ENCODE results near the gene SEMA4G. TPM values are rescaled to one million over a fixed set of nuclear protein-coding genes. Genes with fewer than 3 reads are reported as not detected.
A peak's percentile ranks its signal among the peaks of the same experiment; 100 is the strongest.

SEMA4G gene
- total and polyA plus RNA-seq, 2 of the 13 experiments (the other 11 are each of a cell fraction or from before 2014, with no cell fraction given) = 46.2 to 207 TPM

DNA sequence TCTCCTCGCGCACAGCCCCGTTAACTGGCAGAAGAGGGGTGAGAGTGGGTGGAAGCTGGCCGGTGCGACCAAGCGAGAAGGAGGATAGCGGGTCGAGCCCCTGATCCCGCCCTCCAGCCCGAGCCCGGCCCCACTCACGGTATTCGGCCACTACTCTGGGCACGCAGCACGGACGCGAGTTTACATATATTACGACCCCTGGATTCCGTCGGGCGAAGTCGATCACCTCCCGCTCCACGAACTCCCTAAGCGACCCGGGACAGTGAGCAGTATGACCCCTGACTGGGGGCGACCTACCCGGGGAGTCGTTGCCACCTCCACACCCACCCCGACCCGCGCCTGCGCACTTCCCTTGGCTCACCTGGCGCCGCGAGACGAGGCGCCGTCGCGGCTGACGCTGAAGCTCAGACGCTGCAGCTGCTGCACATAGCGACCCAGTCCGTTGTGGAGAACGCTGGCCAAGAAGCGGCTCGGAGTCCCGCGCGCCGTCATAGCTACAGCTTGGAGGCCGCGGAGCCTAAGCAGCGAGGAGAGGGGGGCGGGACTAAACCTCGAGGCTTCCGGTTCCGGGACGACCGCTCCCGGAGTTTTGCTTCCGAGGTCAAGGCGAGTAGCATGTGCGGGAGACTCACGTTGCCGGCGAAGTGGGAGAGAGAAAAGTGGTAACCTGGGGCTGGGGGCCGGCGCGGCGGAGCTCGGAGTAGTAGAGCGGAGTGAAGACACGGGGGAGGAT is 17.8 kb downstream of the SEMA4G start, which contains the start of the genes MRPL43 and TWNK (continued):
- TF ChIP-seq, protein P1, sequence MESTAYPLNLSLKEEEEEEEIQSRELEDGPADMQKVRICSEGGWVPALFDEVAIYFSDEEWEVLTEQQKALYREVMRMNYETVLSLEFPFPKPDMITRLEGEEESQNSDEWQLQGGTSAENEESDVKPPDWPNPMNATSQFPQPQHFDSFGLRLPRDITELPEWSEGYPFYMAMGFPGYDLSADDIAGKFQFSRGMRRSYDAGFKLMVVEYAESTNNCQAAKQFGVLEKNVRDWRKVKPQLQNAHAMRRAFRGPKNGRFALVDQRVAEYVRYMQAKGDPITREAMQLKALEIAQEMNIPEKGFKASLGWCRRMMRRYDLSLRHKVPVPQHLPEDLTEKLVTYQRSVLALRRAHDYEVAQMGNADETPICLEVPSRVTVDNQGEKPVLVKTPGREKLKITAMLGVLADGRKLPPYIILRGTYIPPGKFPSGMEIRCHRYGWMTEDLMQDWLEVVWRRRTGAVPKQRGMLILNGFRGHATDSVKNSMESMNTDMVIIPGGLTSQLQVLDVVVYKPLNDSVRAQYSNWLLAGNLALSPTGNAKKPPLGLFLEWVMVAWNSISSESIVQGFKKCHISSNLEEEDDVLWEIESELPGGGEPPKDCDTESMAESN (CRISPR knock-in tag; conservative IDR thresholded peaks at IDR 0.05) = peak; percentile 50; the same call in 1 of the 2 replicates
- TF ChIP-seq, protein P2, sequence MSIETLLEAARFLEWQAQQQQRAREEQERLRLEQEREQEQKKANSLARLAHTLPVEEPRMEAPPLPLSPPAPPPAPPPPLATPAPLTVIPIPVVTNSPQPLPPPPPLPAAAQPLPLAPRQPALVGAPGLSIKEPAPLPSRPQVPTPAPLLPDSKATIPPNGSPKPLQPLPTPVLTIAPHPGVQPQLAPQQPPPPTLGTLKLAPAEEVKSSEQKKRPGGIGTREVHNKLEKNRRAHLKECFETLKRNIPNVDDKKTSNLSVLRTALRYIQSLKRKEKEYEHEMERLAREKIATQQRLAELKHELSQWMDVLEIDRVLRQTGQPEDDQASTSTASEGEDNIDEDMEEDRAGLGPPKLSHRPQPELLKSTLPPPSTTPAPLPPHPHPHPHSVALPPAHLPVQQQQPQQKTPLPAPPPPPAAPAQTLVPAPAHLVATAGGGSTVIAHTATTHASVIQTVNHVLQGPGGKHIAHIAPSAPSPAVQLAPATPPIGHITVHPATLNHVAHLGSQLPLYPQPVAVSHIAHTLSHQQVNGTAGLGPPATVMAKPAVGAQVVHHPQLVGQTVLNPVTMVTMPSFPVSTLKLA (IDR thresholded peaks at IDR 0.05) = peak; percentile 90
- TF ChIP-seq ZNF441 (CRISPR knock-in tag; IDR thresholded peaks at IDR 0.05; ENCODE audit: borderline replicate concordance) (0 out of 2 replicates have a peak, but pooled peaks have one; percentile 15), ZNF562 (CRISPR knock-in tag; IDR thresholded peaks at IDR 0.05; ENCODE audit: borderline replicate concordance) (no peak), ZNF570 (CRISPR knock-in tag; IDR thresholded peaks at IDR 0.05; ENCODE audit: borderline replicate concordance) (no peak), ZZZ3 (CRISPR knock-in tag; IDR thresholded peaks at IDR 0.05; ENCODE audit: borderline replicate concordance) (no peak; the same call in 1 of the 2 replicates), MYNN (CRISPR knock-in tag; IDR thresholded peaks at IDR 0.05; ENCODE audit: low read depth) (0 out of 2 replicates have a peak, but pooled peaks have one; percentile 34), RCOR2 (CRISPR knock-in tag; IDR thresholded peaks at IDR 0.05) (no peak), ZNF101 (CRISPR knock-in tag; IDR thresholded peaks at IDR 0.05; ENCODE audit: borderline replicate concordance, low read depth) (no peak), SMC3 (IDR thresholded peaks at IDR 0.05; ENCODE audit: low read length) (no peak), RBFOX2 (IDR thresholded peaks at IDR 0.05; ENCODE audit: low read depth, low read length) (peak; percentile 98), KAT8 (CRISPR knock-in tag; IDR thresholded peaks at IDR 0.05) (peak; percentile 93), GABPB1 (CRISPR knock-in tag; IDR thresholded peaks at IDR 0.05) (peak; percentile 99), ZNF260 (CRISPR knock-in tag; IDR thresholded peaks at IDR 0.05; ENCODE audit: borderline replicate concordance, low read depth) (no peak), MEF2D (CRISPR knock-in tag; IDR thresholded peaks at IDR 0.05) (peak; percentile 57; the same call in 1 of the 2 replicates), CBFB (CRISPR knock-in tag; IDR thresholded peaks at IDR 0.05) (peak; percentile 65; the same call in 1 of the 2 replicates)
- TF ChIP-seq, protein P3, sequence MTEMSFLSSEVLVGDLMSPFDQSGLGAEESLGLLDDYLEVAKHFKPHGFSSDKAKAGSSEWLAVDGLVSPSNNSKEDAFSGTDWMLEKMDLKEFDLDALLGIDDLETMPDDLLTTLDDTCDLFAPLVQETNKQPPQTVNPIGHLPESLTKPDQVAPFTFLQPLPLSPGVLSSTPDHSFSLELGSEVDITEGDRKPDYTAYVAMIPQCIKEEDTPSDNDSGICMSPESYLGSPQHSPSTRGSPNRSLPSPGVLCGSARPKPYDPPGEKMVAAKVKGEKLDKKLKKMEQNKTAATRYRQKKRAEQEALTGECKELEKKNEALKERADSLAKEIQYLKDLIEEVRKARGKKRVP (CRISPR knock-in tag; IDR thresholded peaks at IDR 0.05) = peak in 1 of 2 experiments; percentile 50; a peak in 1 of 4 replicates
- TF ChIP-seq, protein P4, sequence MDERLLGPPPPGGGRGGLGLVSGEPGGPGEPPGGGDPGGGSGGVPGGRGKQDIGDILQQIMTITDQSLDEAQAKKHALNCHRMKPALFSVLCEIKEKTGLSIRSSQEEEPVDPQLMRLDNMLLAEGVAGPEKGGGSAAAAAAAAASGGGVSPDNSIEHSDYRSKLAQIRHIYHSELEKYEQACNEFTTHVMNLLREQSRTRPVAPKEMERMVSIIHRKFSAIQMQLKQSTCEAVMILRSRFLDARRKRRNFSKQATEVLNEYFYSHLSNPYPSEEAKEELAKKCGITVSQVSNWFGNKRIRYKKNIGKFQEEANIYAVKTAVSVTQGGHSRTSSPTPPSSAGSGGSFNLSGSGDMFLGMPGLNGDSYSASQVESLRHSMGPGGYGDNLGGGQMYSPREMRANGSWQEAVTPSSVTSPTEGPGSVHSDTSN (CRISPR knock-in tag; IDR thresholded peaks at IDR 0.05) = no peak
- TF ChIP-seq, protein P5, sequence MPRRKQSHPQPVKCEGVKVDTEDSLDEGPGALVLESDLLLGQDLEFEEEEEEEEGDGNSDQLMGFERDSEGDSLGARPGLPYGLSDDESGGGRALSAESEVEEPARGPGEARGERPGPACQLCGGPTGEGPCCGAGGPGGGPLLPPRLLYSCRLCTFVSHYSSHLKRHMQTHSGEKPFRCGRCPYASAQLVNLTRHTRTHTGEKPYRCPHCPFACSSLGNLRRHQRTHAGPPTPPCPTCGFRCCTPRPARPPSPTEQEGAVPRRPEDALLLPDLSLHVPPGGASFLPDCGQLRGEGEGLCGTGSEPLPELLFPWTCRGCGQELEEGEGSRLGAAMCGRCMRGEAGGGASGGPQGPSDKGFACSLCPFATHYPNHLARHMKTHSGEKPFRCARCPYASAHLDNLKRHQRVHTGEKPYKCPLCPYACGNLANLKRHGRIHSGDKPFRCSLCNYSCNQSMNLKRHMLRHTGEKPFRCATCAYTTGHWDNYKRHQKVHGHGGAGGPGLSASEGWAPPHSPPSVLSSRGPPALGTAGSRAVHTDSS (CRISPR knock-in tag; conservative IDR thresholded peaks at IDR 0.05) = no peak; the same call in 1 of the 2 replicates
- TF ChIP-seq, protein P6, sequence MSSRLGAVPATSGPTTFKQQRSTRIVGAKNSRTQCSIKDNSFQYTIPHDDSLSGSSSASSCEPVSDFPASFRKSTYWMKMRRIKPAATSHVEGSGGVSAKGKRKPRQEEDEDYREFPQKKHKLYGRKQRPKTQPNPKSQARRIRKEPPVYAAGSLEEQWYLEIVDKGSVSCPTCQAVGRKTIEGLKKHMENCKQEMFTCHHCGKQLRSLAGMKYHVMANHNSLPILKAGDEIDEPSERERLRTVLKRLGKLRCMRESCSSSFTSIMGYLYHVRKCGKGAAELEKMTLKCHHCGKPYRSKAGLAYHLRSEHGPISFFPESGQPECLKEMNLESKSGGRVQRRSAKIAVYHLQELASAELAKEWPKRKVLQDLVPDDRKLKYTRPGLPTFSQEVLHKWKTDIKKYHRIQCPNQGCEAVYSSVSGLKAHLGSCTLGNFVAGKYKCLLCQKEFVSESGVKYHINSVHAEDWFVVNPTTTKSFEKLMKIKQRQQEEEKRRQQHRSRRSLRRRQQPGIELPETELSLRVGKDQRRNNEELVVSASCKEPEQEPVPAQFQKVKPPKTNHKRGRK (CRISPR knock-in tag; IDR thresholded peaks at IDR 0.05) = no peak
